GM12878 (cell line): ENCODE measurements around the gene IL10RA. TPM values are rescaled to one million over a fixed set of nuclear protein-coding genes. Genes with fewer than 3 reads are reported as not detected.

ENCODE experiments used
- ATAC-seq: fragments of 200-7000 bp; cut with Tn5 transposase; 3 replicates; pipeline ENCODE4 v1.9.1; 2020; ENCODE audit warnings: mild to moderate bottlenecking, moderate library complexity
- BruUV-seq: library from RNA; stranded (reverse); fragments of 400-500 nt; replicated peaks from 2 replicates; lab custom pipeline; 2021; lab: Mats Ljungman, UMichigan
- CTCF ChIA-PET: fragments of 300-600 bp; sonication (Branson Sonifier 250); formaldehyde crosslinking; extraction: SDS; loops from one replicate; lab custom pipeline; 2021; ENCODE audit warnings: inconsistent platforms; lab: Yijun Ruan, JAX
- POLR2A ChIA-PET: fragments of 350-600 bp; formaldehyde crosslinking; extraction: SDS; loops from one replicate; lab custom pipeline; 2021; ENCODE audit warnings: inconsistent platforms; lab: Charles Lee
- RAD21 ChIA-PET: fragments of 300-600 bp; sonication (Branson Sonifier 250); formaldehyde crosslinking; loops from one replicate; lab custom pipeline; 2023; ENCODE audit warnings: antibody characterized with exemption; ENCODE audit not compliant: unreplicated experiment; lab: Charles Lee
- SMC1A ChIA-PET: fragments of 300-600 bp; sonication (Branson Sonifier 250); formaldehyde crosslinking; loops from one replicate; lab custom pipeline; 2023; ENCODE audit not compliant: unreplicated experiment, uncharacterized antibody; lab: Charles Lee
- DNase-seq: peaks from one replicate; pipeline ENCODE4 v3.0.0-alpha.2; 2011; ENCODE audit warnings: low read depth, low spot score
- FAIRE-seq: peaks from 3 replicates; lab custom pipeline; 2011; peaks lifted over from hg19 to GRCh38; lab: Jason Lieb, UNC
- H2AFZ ChIP-seq: 2 replicates; pipeline ENCODE4 v1.6.0; 2011; ENCODE audit warnings: low read depth, low read length, control low read depth; ENCODE audit not compliant: control insufficient read depth
- H3K27ac ChIP-seq: 2 replicates; pipeline ENCODE4 v1.5.1; 2011; ENCODE audit warnings: control low read depth; ENCODE audit not compliant: control insufficient read depth, insufficient read depth
- H3K27me3 ChIP-seq, 2 experiments: replicated peaks in 1 of 2; 2 replicates each; pipeline versions ENCODE4 v1.6.0 to v1.6.1; 2011; ENCODE audit warnings: low read length in 1 of 2; ENCODE audit not compliant: control insufficient read depth in 2 of 2, insufficient read depth in 2 of 2
- H3K36me3 ChIP-seq, 2 experiments: 2 replicates each; pipeline ENCODE4 v1.5.1; 2011; ENCODE audit warnings: low read length in 1 of 2; ENCODE audit not compliant: control insufficient read depth in 2 of 2, insufficient read depth in 2 of 2
- H3K4me1 ChIP-seq: 2 replicates; pipeline ENCODE4 v1.6.1; 2011; ENCODE audit warnings: mild to moderate bottlenecking, low read length, moderate library complexity, mixed read lengths; ENCODE audit not compliant: control insufficient read depth, insufficient read depth
- H3K4me2 ChIP-seq: 2 replicates; pipeline ENCODE4 v1.6.0; 2011; ENCODE audit warnings: control low read depth; ENCODE audit not compliant: control insufficient read depth, insufficient read depth
- H3K4me3 ChIP-seq: fragments of 200-600 bp; sonication (generic); 2 replicates; pipeline ENCODE4 v1.5.1; 2016
- H3K79me2 ChIP-seq: 2 replicates; pipeline ENCODE4 v1.6.0; 2011; ENCODE audit warnings: low read length; ENCODE audit not compliant: control insufficient read depth, insufficient read depth
- H3K9ac ChIP-seq: 2 replicates; pipeline ENCODE4 v1.8.0; 2011; ENCODE audit warnings: low read length, control low read depth, mixed read lengths; ENCODE audit not compliant: control insufficient read depth, insufficient read depth
- H3K9me3 ChIP-seq: replicated peaks from 3 replicates; pipeline ENCODE4 v1.5.1; 2011; ENCODE audit warnings: mild to moderate bottlenecking, low read length; ENCODE audit not compliant: control insufficient read depth, insufficient read depth
- H4K20me1 ChIP-seq: 2 replicates; pipeline ENCODE4 v1.6.0; 2011; ENCODE audit not compliant: control insufficient read depth, insufficient read depth
- BCL3 ChIP-seq: IDR thresholded peaks from 2 replicates; pipeline ENCODE4 v1.6.1; 2011; ENCODE audit warnings: borderline replicate concordance, low read depth, mild to moderate bottlenecking, moderate library complexity, low read length; ENCODE audit not compliant: insufficient read depth, poor library complexity, severe bottlenecking
- CBFB ChIP-seq: IDR thresholded peaks from 2 replicates; pipeline ENCODE4 v1.6.1; 2016; ENCODE audit warnings: antibody characterized with exemption, low read depth
- CBX5 ChIP-seq: sonication (generic); IDR thresholded peaks from 2 replicates; pipeline ENCODE4 v1.6.1; 2016; ENCODE audit warnings: low read depth, moderate library complexity, mild to moderate bottlenecking, inconsistent platforms
- CHD1 ChIP-seq: IDR thresholded peaks from 2 replicates; pipeline ENCODE4 v1.6.1; 2012; ENCODE audit warnings: low read depth, low read length, improper control_type of control experiment
- ESRRA ChIP-seq: IDR thresholded peaks from 2 replicates; pipeline ENCODE4 v1.6.1; 2012; ENCODE audit warnings: mild to moderate bottlenecking, low read length, improper control_type of control experiment
- EZH2 ChIP-seq: IDR thresholded peaks from 2 replicates; pipeline ENCODE4 v1.6.1; 2012; ENCODE audit warnings: low read depth, mild to moderate bottlenecking, control low read depth, inconsistent platforms, low read length, borderline replicate concordance; ENCODE audit not compliant: control insufficient read depth
- IRF3 ChIP-seq: fragments of 450-650 bp; IDR thresholded peaks from 2 replicates; pipeline ENCODE4 v1.6.1; 2014; ENCODE audit warnings: mild to moderate bottlenecking
- LARP7 ChIP-seq: fragments of 450-650 bp; IDR thresholded peaks from 2 replicates; pipeline ENCODE4 v1.6.1; 2017; ENCODE audit warnings: mild to moderate bottlenecking
- MAX ChIP-seq: IDR thresholded peaks from 2 replicates; pipeline ENCODE4 v1.6.1; 2012; ENCODE audit warnings: low read depth, low read length, improper control_type of control experiment
- MEF2A ChIP-seq: IDR thresholded peaks from 2 replicates; pipeline ENCODE4 v1.6.1; 2011; ENCODE audit warnings: low read depth, mild to moderate bottlenecking, low read length, moderate library complexity; ENCODE audit not compliant: insufficient read depth
- PKNOX1 ChIP-seq: fragments of 450-650 bp; IDR thresholded peaks from 2 replicates; pipeline ENCODE4 v1.6.1; 2016; ENCODE audit warnings: mild to moderate bottlenecking
- SREBF1 ChIP-seq: IDR thresholded peaks from 2 replicates; pipeline ENCODE4 v1.6.1; 2012; ENCODE audit warnings: mild to moderate bottlenecking, low read length
- TCF3 ChIP-seq: IDR thresholded peaks from 2 replicates; pipeline ENCODE4 v1.6.1; 2012; ENCODE audit warnings: low read depth, mild to moderate bottlenecking, low read length, borderline replicate concordance; ENCODE audit not compliant: insufficient read depth
- ZBTB40 ChIP-seq: fragments of 450-650 bp; IDR thresholded peaks from 2 replicates; pipeline ENCODE4 v1.6.1; 2016; ENCODE audit warnings: mild to moderate bottlenecking, moderate library complexity, borderline replicate concordance
- ZNF217 ChIP-seq: fragments of 450-650 bp; IDR thresholded peaks from 2 replicates; pipeline ENCODE4 v1.6.1; 2017; ENCODE audit warnings: antibody characterized with exemption, mild to moderate bottlenecking
- ZNF24 ChIP-seq: fragments of 450-650 bp; IDR thresholded peaks from 2 replicates; pipeline ENCODE4 v1.6.1; 2017; ENCODE audit warnings: antibody characterized with exemption, mild to moderate bottlenecking
- WGBS: methylation state at CpG from one replicate; pipeline ENCODE4 v1.1.6; 2016; ENCODE audit warnings: low lambda C conversion rate; ENCODE audit not compliant: insufficient replicate concordance, insufficient coverage; ENCODE audit errors: missing lambda C conversion rate; 5-methylcytosine and 5-hydroxymethylcytosine counted together
- in situ Hi-C: fragments of 300-500 bp; cut with MboI; formaldehyde crosslinking; loops from 9 replicates; pipeline ENCODE4 v1.14.3; 2018; ENCODE audit warnings: mixed read lengths
- intact Hi-C: fragments of 100-400 bp; cut with micrococcal nuclease; formaldehyde crosslinking; loops from one replicate; pipeline ENCODE4 v1.14.2; 2022; ENCODE audit not compliant: unreplicated experiment
- polyA plus RNA-seq, 11 experiments: library from polyadenylated mRNA; depleted of rRNA in 4 of 11; unstranded in 6 of 11; stranded (reverse) in 5 of 11; fragments of >200 nt; fragmentation: Nextera tagmentation in 4 of 11; fragmentation: Illumina TruSeq in 1 of 11; extraction: Ambion mirVana in 4 of 11; extraction: Trizol in 1 of 11; gene quantifications; 1 replicate in 1 of 11; 2 replicates in 10 of 11; pipeline versions ENCODE4 v1.2.1 to v1.2.3, GENCODE V29; 2011 to 2016; ENCODE audit warnings: inconsistent platforms in 2 of 11, missing spikeins in 2 of 11, low read depth in 1 of 11
- total RNA-seq, 4 experiments: library from RNA; depleted of rRNA in 3 of 4; stranded (reverse); fragments of >200 nt in 3 of 4; fragmentation: Illumina TruSeq in 1 of 4; extraction: Trizol in 1 of 4; gene quantifications; 2 replicates each; pipeline versions ENCODE4 v1.2.1 to v1.2.3, GENCODE V29; 2013 to 2021

Gene IL10RA
- total and polyA plus RNA-seq, 10 of the 15 experiments (the other 5 are each of a cell fraction or from before 2014, with no cell fraction given): 0.77 to 45.9 (median 9.6) TPM

- Histone ChIP-seq H3K4me1 (peaks cover 18% of the 10 kb centered on the region), H2AFZ (peak overlapping the region; percentile 20; the same call in 1 of the 2 replicates), H3K36me3 (no peaks in the 10 kb centered on the region), H3K4me2 (0 out of 2 replicates have a peak overlapping the region, but pooled peaks have one; percentile 26), H4K20me1 (no peaks in the 10 kb centered on the region), H3K27me3 (no peaks in the 10 kb centered on the region), H3K9me3 (no peaks in the 10 kb centered on the region), H3K79me2 (no peaks in the 10 kb centered on the region), H3K9ac (no peak overlapping the region), H3K4me3 (no peak overlapping the region), H3K27ac (0 out of 2 replicates have a peak overlapping the region, but pooled peaks have one; percentile 20)
- no TSS peak for BruUV-seq
- DNase-seq: no peak
- CTCF ChIA-PET: interaction anchor here (0.7 to 3.5 kb wide), 9 partner anchors 7 to 73 kb away, joined by 3 to 15 read pairs (median 9); partner anchors contain the start of gene IL10RA
- SMC1A ChIA-PET: interaction anchor here (0.6 to 4.2 kb wide), 19 partner anchors 8 to 218 kb away, joined by 3 to 49 read pairs (median 5); no protein-coding TSS in a partner anchor
- no peak for FAIRE-seq
- in situ Hi-C loops (no loop called here), intact Hi-C loops (no loop called here)
- POLR2A ChIA-PET: interaction anchor here (1.4 to 5.1 kb wide), 4 partner anchors 7 to 31 kb away, joined by 4 to 35 read pairs (median 6); partner anchors contain the start of gene IL10RA
- RAD21 ChIA-PET: interaction anchor here (0.8 to 3.0 kb wide), 9 partner anchors 16 to 161 kb away, joined by 3 to 23 read pairs (median 7); no protein-coding TSS in a partner anchor
- peak; percentile 11; the same call in 2 of the 3 replicates for ATAC-seq
- 42% methylated on average over 2 of the region's 2 CpGs for WGBS
- TF ChIP-seq ESRRA: no peak
- TF ChIP-seq TCF3: no peak
- TF ChIP-seq MAX: no peak
- no peak for TF ChIP-seq PKNOX1
- TF ChIP-seq IRF3: no peak
- no peak for TF ChIP-seq CBFB
- no peak for TF ChIP-seq MEF2A
- no peak for TF ChIP-seq EZH2
- TF ChIP-seq SREBF1: no peak
- TF ChIP-seq ZNF217: no peak
- TF ChIP-seq BCL3: no peak
- TF ChIP-seq ZNF24: no peak
- TF ChIP-seq ZBTB40: no peak
- TF ChIP-seq CBX5: no peak
- TF ChIP-seq CHD1: no peak
- no peak for TF ChIP-seq LARP7
Measured at GRCh38 chr11:117980280-117980679, 5.9 kb upstream of the IL10RA start.
